ENCODE results near the gene BCAT1. TPM values are rescaled to one million over a fixed set of nuclear protein-coding genes. Genes with fewer than 3 reads are reported as not detected.
A peak's percentile ranks its signal among the peaks of the same experiment; 100 is the strongest.

Gene BCAT1
- total and polyA plus RNA-seq, 9 of the 15 experiments (the other 6 are each of a cell fraction or from before 2014, with no cell fraction given) = 38.5 to 157 (median 66.8) TPM

- TF ChIP-seq ZMIZ1 (IDR thresholded peaks at IDR 0.05; ENCODE audit: low read depth in 2 of 2, low read length in 2 of 2) = peak in 1 of 2 experiments; percentile 50; a peak in 1 of 4 replicates
- TF ChIP-seq GATA2 (CRISPR knock-in tag; IDR thresholded peaks at IDR 0.05) = no peak
- peak; percentile 81 for TF ChIP-seq SUPT5H (IDR thresholded peaks at IDR 0.05)
- TF ChIP-seq, protein P1, sequence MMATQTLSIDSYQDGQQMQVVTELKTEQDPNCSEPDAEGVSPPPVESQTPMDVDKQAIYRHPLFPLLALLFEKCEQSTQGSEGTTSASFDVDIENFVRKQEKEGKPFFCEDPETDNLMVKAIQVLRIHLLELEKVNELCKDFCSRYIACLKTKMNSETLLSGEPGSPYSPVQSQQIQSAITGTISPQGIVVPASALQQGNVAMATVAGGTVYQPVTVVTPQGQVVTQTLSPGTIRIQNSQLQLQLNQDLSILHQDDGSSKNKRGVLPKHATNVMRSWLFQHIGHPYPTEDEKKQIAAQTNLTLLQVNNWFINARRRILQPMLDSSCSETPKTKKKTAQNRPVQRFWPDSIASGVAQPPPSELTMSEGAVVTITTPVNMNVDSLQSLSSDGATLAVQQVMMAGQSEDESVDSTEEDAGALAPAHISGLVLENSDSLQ (IDR thresholded peaks at IDR 0.05) = no peak
- no peak for TF ChIP-seq C11orf30 (IDR thresholded peaks at IDR 0.05; ENCODE audit: low read depth)
- 0 out of 2 replicates have a peak, but pooled peaks have one; percentile 45 for TF ChIP-seq SMAD4 (CRISPR knock-in tag; conservative IDR thresholded peaks at IDR 0.05)
- TF ChIP-seq MYC (IDR thresholded peaks at IDR 0.05; ENCODE audit: low read depth, low read length) = peak; percentile 16; the same call in 1 of the 2 replicates
- no peak for TF ChIP-seq MYC (CRISPR knock-in tag; IDR thresholded peaks at IDR 0.05; ENCODE audit: borderline replicate concordance, low read depth)
- no peak for TF ChIP-seq MTF1 (CRISPR knock-in tag; IDR thresholded peaks at IDR 0.05; ENCODE audit: borderline replicate concordance)
- no peak for TF ChIP-seq PCBP2 (IDR thresholded peaks at IDR 0.05; ENCODE audit: low read depth, low read length, poor library complexity, severe bottlenecking)
- no peak for TF ChIP-seq KDM2B (CRISPR knock-in tag; IDR thresholded peaks at IDR 0.05)
- TF ChIP-seq BRF1 (IDR thresholded peaks at IDR 0.05; ENCODE audit: borderline replicate concordance, extremely low read depth, insufficient read length) = no peak
- no peak for TF ChIP-seq CBX8 (IDR thresholded peaks at IDR 0.05; ENCODE audit: borderline replicate concordance, extremely low read depth, low read depth, low read length, poor library complexity, severe bottlenecking)
- TF ChIP-seq NRF1 (conservative IDR thresholded peaks at IDR 0.05 in 1 of 2, IDR thresholded peaks at IDR 0.05 in 1 of 2) = no peak
- TF ChIP-seq GTF2A2 (tag; IDR thresholded peaks at IDR 0.05) = no peak
- peak; percentile 71 for TF ChIP-seq POLR2H (tag; IDR thresholded peaks at IDR 0.05; ENCODE audit: low read depth)
- TF ChIP-seq ZNF395 (CRISPR knock-in tag; IDR thresholded peaks at IDR 0.05) = peak; percentile 53; the same call in 1 of the 2 replicates
- TF ChIP-seq HDAC8 (tag; IDR thresholded peaks at IDR 0.05) = no peak
- TF ChIP-seq TAF9B (IDR thresholded peaks at IDR 0.05; ENCODE audit: partially characterized antibody) = peak; percentile 35
- TF ChIP-seq SIX5 (IDR thresholded peaks at IDR 0.05; ENCODE audit: borderline replicate concordance in 1 of 2, insufficient read depth in 1 of 2, low read depth in 1 of 2, low read length in 2 of 2) = no peak
- TF ChIP-seq CBX5 (IDR thresholded peaks at IDR 0.05; ENCODE audit: borderline replicate concordance, low read depth) = no peak
These were observed 15.1 kb downstream of the BCAT1 start (continued) for GRCh38 chr12:24933694-24934407.
